Natural killer cell (primary cell): ENCODE data around the gene KHDC1L. TPM values are rescaled to one million over a fixed set of nuclear protein-coding genes. Genes with fewer than 3 reads are reported as not detected.
"Not testable (repeated sequence)": the region's sequence is repeated elsewhere in the genome, so short reads cannot be mapped to it uniquely, and the experiment has no call there.

Source experiments
- ATAC-seq, 3 donors: fragments of 150-1000 bp in 2 of 3; fragments of 200-7000 bp in 1 of 3; cut with Tn5 transposase; 1 replicate in 1 of 3; 2 replicates in 2 of 3; pipeline ENCODE4 v1.10.0; 2021; ENCODE audit warnings: mild to moderate bottlenecking in 2 of 3, moderate library complexity in 2 of 3
- DNase-seq, 2 donors: peaks; one replicate each; pipeline versions ENCODE4 v3.0.0 to v3.0.0-alpha.2; 2013 to 2021; ENCODE audit warnings: mixed read lengths in 1 of 2
- H3K27ac ChIP-seq: one replicate; pipeline ENCODE4 v1.5.1; 2013; ENCODE audit warnings: mild to moderate bottlenecking, low read length
- H3K27me3 ChIP-seq: one replicate; pipeline ENCODE4 v1.6.1; 2013; ENCODE audit warnings: low read length; ENCODE audit not compliant: control insufficient read depth, insufficient read depth
- H3K36me3 ChIP-seq: one replicate; pipeline ENCODE4 v1.6.1; 2013; ENCODE audit warnings: low read length; ENCODE audit not compliant: control insufficient read depth, insufficient read depth
- H3K4me1 ChIP-seq: one replicate; pipeline ENCODE4 v1.6.1; 2013; ENCODE audit warnings: low read length; ENCODE audit not compliant: control insufficient read depth, insufficient read depth
- H3K4me3 ChIP-seq: one replicate; pipeline ENCODE4 v1.5.1; 2013; ENCODE audit warnings: low read length
- H3K9me3 ChIP-seq: one replicate; pipeline ENCODE4 v1.6.1; 2013; ENCODE audit warnings: low read length; ENCODE audit not compliant: control insufficient read depth, insufficient read depth
- H3K27ac Mint-ChIP-seq, 2 donors: one replicate each; pipeline ENCODE4 v1.8.0; 2022; ENCODE audit warnings: mild to moderate bottlenecking in 2 of 2, mixed read lengths in 2 of 2, moderate library complexity in 1 of 2
- H3K27me3 Mint-ChIP-seq, 2 donors: one replicate each; pipeline ENCODE4 v1.8.0; 2022; ENCODE audit warnings: low read depth in 2 of 2, mixed read lengths in 2 of 2
- H3K36me3 Mint-ChIP-seq: one replicate; pipeline ENCODE4 v1.8.0; 2022; ENCODE audit warnings: mixed read lengths
- H3K4me1 Mint-ChIP-seq, 2 donors: one replicate each; pipeline ENCODE4 v1.8.0; 2022; ENCODE audit warnings: mixed read lengths in 2 of 2
- H3K4me3 Mint-ChIP-seq: one replicate; pipeline ENCODE4 v1.8.0; 2022; ENCODE audit warnings: mild to moderate bottlenecking, moderate library complexity, mixed read lengths
- H3K9me3 Mint-ChIP-seq, 2 donors: one replicate each; pipeline ENCODE4 v1.8.0; 2022; ENCODE audit warnings: mixed read lengths in 2 of 2
- CTCF ChIP-seq: fragments of 200-600 bp; IDR thresholded peaks from one replicate; pipeline ENCODE4 v1.8.0; 2022; ENCODE audit warnings: antibody characterized with exemption
- WGBS: methylation state at CpG from one replicate; pipeline ENCODE4 v1.1.7; 2013; ENCODE audit warnings: missing lambda C conversion rate; ENCODE audit not compliant: insufficient coverage; 5-methylcytosine and 5-hydroxymethylcytosine counted together
- intact Hi-C: fragments of 100-400 bp; cut with micrococcal nuclease; formaldehyde crosslinking; loops from one replicate; pipeline ENCODE4 v1.14.2; 2022
- total RNA-seq, 4 donors: library from RNA; stranded (reverse); fragments of 120-200 nt in 1 of 4; gene quantifications; one replicate each; pipeline versions ENCODE4 v1.2.3 to v1.2.4, GENCODE V29; 2013 to 2022

Gene KHDC1L
- total RNA-seq, 3 donors from 2014 or later (not counting 1 experiment from before 2014, with no cell fraction given), result 0.45 to 2.1 TPM; not detected in 1

GRCh38 chr6:73200735-73201134 is 24.6 kb downstream of the KHDC1L start:
- Mint-ChIP-seq H3K9me3 (no peaks in the 10 kb centered on the region), H3K4me1 (no peaks in the 10 kb centered on the region), H3K27ac (no peak overlapping the region), H3K27me3 (no peaks in the 10 kb centered on the region), H3K4me3 (no peak overlapping the region), H3K36me3 (no peaks in the 10 kb centered on the region)
- Histone ChIP-seq H3K27me3 (no peaks in the 10 kb centered on the region), H3K36me3 (no peaks in the 10 kb centered on the region), H3K4me3 (no peak overlapping the region), H3K9me3 (no peaks in the 10 kb centered on the region), H3K27ac (no peak overlapping the region), H3K4me1 (no peaks in the 10 kb centered on the region)
- 76% methylated on average over 4 of the region's 4 CpGs for WGBS
- TF ChIP-seq CTCF, result no peak
- no peak for ATAC-seq
- intact Hi-C loops, result no loop called here
- no peak for DNase-seq

GRCh38 chr6:73200247-73200646 is 25.0 kb downstream of the KHDC1L start:
- DNase-seq, result no peak
- Mint-ChIP-seq H3K9me3 (no peaks in the 10 kb centered on the region), H3K36me3 (no peaks in the 10 kb centered on the region), H3K4me1 (no peaks in the 10 kb centered on the region), H3K4me3 (no peak overlapping the region), H3K27ac (no peak overlapping the region), H3K27me3 (no peaks in the 10 kb centered on the region)
- H3K4me3 ChIP-seq, result no peak overlapping the region
- H3K27me3 ChIP-seq, result no peaks in the 10 kb centered on the region
- peaks cover 2% of the 10 kb centered on the region for H3K36me3 ChIP-seq
- no peak overlapping the region for H3K27ac ChIP-seq
- no peak for TF ChIP-seq CTCF
- no peaks in the 10 kb centered on the region for H3K4me1 ChIP-seq
- no peaks in the 10 kb centered on the region for H3K9me3 ChIP-seq
- ATAC-seq, result no peak
- 100% methylated on average over 2 of the region's 3 CpGs for WGBS
- intact Hi-C loops, result no loop called here

- ATAC-seq (no peak), DNase-seq (no peak)
- intact Hi-C loops, result no loop called here
- no peak overlapping the region for H3K4me3 ChIP-seq
- H3K4me1 ChIP-seq, result no peaks in the 10 kb centered on the region
- H3K27ac ChIP-seq, result no peak overlapping the region
- 98% methylated on average over 7 of the region's 7 CpGs for WGBS
- H3K27ac Mint-ChIP-seq, result no peak overlapping the region
- no peaks in the 10 kb centered on the region for H3K4me1 Mint-ChIP-seq
- no peaks in the 10 kb centered on the region for H3K36me3 Mint-ChIP-seq
- no peak for TF ChIP-seq CTCF
- no peaks in the 10 kb centered on the region for H3K9me3 ChIP-seq
- H3K27me3 ChIP-seq, result no peaks in the 10 kb centered on the region
- no peaks in the 10 kb centered on the region for H3K27me3 Mint-ChIP-seq
- peaks cover 6% of the 10 kb centered on the region for H3K36me3 ChIP-seq
- no peak overlapping the region for H3K4me3 Mint-ChIP-seq
- H3K9me3 Mint-ChIP-seq, result no peaks in the 10 kb centered on the region
These were observed 30.6 kb downstream of the KHDC1L start for GRCh38 chr6:73194744-73195143.

- H3K4me1 ChIP-seq, H3K4me3 ChIP-seq, DNase-seq, H3K36me3 ChIP-seq, H3K27ac ChIP-seq, H3K9me3 Mint-ChIP-seq, intact Hi-C loops, H3K36me3 Mint-ChIP-seq, H3K9me3 ChIP-seq, H3K27ac Mint-ChIP-seq, H3K4me1 Mint-ChIP-seq, H3K4me3 Mint-ChIP-seq, H3K27me3 Mint-ChIP-seq, H3K27me3 ChIP-seq, ATAC-seq: not testable (repeated sequence)
- WGBS, result 96% methylated on average over 3 of the region's 4 CpGs
These were observed 32.0 kb downstream of the KHDC1L start for GRCh38 chr6:73193302-73193701.
